Endometrial microvascular endothelial cells (primary cell): ENCODE results near the gene SYNGR3. TPM values are rescaled to one million over a fixed set of nuclear protein-coding genes. Genes with fewer than 3 reads are reported as not detected.

Source experiments
- in situ Hi-C: cut with HindIII; loops from 2 replicates; pipeline ENCODE4 v1.10.0; 2017; ENCODE audit warnings: low sequenced_read_pairs, low pct_unique_long_range_greater_than_20kb; ENCODE audit errors: inconsistent ontology term
- total RNA-seq: library from RNA; depleted of rRNA; stranded (reverse); fragments of >200 nt; gene quantifications from one replicate; pipeline ENCODE4 v1.2.3, GENCODE V29; 2015; ENCODE audit errors: inconsistent ontology term

Gene SYNGR3
- total RNA-seq, 1 donor from 2014 or later: not detected

DNA sequence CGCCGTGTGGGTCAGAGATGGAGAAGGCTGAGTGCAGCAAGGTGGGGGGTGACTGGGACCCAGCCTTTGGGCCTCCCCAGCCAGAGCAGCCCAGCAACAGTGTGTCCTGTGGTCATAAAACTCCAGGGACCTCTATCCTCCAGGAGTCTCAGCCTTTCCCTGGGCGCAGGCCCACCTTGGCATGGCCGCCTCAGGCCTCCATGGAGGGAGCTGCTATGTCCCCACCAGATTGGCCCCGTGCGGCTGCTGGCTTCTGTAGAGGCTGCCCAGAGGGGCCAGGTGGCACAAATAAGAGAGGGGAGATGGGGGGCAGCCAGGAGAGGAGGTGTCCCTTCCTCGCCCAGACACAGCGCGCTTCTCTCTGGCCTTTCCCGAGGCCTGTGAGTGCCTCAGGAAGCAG lies 2.6 kb upstream of the SYNGR3 start:
- in situ Hi-C loops: no loop called here

DNA sequence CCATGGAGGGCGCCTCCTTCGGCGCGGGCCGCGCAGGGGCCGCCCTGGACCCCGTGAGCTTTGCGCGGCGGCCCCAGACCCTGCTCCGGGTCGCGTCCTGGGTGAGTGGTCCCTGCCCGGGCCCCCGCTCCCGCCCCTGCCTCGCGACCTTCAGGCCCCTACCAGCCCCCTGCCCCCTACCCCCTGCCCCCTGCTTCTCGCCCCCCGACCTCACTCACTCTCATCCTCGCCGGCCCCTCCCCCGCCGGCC lies 256 bp downstream of the SYNGR3 start:
- in situ Hi-C loops: no loop called here

DNA sequence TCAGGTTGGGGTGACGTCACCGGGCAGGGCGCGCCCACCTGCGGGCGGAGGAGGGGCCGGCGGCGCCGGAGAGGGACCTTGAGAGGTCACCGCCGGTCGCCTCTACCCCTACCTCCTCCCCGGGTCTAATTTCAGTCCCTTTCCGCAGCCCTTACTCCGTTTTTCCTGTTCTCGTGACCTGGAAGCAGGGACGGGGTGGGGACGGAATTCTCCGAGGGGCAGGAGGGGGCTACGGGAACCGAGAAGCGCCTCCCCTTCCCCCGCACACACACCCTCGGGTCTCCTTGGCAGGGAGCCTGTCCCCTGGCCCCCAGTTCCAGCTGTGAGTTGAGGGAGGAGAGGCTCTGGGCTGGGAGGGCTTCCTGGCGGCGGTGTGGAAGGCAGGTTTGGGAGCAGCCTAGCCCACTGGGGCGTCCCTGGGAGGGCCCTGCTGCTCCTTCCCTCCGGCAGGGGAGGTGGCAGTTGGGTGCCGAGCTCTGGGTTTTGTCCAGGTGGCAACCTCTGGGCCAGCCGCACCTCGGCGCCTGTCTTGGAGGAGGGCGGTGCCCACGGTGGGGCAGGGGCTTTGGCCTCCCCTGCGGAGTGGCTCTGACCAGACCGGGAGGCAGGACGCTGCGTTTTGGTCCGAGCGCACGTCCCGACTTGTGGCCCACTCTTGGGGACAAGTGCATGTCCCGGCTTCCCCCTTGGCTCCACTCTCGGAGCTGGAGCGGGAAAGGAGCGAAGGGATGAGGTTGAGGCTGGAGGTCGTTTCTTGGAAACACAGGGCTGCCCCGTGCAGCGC lies 773 bp downstream of the SYNGR3 start:
- in situ Hi-C loops: no loop called here

DNA sequence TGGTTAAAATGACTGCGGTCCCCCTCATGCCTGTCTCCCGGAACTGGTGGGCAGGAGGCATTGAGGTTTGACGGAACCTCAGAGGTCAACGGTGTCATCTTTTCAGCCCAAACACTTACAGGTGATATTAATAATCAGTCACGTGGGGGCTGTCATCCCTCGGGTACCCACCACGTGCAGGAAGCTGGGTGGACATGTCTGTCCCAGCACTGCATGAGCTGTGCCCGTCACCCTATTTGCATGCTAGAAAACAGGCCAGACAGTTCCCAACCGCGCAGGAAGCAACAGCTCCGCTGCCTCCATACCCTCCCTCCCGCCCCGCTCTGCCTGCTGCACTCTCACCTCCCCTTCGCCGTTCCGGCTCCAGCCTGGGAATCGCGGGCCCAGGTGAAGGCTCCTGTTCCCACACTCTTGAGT lies 1.4 kb downstream of the SYNGR3 start:
- in situ Hi-C loops: no loop called here

DNA sequence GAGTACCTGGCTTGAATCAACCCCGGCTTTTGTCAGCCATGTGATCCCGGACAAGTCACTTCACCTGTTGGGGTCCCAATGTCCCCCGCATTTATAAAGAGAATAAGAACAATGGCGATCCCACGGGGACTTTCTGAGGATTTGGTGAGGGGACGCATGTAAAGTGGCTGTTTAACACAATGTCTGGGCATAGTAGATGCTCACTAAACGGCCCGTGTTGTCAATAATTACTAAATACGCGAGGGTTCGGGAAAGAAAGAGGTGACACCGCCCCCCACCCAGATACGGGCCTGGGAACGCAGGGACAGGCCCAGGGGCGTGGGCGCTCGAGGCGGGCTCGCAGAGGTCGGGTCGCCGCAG lies 1.8 kb downstream of the SYNGR3 start:
- in situ Hi-C loops: no loop called here

DNA sequence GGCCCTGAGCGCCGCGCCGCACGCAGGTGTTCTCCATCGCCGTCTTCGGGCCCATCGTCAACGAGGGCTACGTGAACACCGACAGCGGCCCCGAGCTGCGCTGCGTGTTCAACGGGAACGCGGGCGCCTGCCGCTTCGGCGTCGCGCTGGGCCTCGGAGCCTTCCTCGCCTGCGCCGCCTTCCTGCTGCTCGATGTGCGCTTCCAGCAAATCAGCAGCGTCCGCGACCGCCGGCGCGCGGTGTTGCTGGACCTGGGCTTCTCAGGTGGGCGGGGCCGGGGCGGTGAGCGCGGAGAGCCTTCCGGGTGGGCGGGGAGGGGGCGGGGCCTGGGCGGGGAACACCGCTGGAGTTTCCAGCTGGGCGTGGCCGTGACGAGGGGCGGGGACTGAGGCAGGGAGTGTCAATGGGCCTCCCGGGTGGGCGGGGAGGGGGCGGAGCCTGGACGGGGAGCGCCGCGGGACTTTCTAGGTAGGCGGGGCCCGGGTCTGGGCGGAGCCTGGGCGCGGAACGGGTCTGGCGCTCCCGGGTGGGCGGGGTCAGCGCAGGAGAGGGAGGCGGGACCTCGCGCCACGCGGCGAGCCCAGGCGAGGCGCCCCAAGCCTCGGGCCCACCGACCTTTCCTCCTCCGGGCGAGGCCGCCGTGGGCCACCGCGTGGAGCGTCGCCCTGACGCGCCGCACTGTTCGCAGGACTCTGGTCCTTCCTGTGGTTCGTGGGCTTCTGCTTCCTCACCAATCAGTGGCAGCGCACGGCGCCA lies 2.4 kb downstream of the SYNGR3 start:
- in situ Hi-C loops: no loop called here

DNA sequence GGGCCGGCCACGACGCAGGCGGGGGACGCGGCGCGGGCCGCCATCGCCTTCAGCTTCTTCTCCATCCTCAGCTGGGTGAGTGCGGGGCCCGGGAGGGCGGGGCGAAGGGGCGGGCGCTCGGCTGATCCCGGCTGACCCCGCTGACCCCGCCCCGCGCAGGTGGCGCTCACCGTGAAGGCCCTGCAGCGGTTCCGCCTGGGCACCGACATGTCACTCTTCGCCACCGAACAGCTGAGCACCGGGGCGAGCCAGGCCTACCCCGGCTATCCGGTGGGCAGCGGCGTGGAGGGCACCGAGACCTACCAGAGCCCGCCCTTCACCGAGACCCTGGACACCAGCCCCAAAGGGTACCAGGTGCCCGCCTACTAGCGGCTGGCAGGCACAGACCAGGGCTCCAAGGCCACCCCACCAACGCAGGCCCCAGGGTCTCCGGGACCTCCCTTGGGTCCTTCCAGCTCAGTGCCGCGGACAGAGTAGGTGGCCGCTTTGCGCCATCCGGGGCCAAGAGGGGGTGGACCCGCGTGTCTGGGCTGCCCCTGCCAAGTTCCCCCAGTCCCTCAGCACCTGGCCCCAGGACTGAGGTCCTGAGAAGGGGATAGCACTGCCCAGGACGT lies 3.0 kb downstream of the SYNGR3 start:
- in situ Hi-C loops: no loop called here

DNA sequence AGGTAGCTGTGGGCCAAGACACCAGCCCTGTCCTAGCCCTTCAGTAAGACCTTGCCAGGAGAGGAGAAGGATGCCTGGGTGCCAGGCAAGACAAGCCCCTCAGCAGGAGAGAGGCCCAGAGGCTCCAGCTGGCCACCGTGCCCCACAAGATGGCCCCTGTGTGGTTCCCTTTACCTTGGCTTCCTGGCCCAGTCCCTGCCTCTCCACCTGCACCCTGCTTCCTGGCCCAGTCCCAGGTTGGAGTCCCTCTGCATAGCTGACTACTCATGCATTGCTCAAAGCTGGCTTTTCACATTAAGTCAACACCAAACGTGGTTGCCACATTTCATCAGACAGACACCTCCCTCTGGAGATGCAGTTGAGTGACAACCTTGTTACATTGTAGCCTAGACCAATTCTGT lies 4.0 kb downstream of the SYNGR3 start:
- in situ Hi-C loops: no loop called here

DNA sequence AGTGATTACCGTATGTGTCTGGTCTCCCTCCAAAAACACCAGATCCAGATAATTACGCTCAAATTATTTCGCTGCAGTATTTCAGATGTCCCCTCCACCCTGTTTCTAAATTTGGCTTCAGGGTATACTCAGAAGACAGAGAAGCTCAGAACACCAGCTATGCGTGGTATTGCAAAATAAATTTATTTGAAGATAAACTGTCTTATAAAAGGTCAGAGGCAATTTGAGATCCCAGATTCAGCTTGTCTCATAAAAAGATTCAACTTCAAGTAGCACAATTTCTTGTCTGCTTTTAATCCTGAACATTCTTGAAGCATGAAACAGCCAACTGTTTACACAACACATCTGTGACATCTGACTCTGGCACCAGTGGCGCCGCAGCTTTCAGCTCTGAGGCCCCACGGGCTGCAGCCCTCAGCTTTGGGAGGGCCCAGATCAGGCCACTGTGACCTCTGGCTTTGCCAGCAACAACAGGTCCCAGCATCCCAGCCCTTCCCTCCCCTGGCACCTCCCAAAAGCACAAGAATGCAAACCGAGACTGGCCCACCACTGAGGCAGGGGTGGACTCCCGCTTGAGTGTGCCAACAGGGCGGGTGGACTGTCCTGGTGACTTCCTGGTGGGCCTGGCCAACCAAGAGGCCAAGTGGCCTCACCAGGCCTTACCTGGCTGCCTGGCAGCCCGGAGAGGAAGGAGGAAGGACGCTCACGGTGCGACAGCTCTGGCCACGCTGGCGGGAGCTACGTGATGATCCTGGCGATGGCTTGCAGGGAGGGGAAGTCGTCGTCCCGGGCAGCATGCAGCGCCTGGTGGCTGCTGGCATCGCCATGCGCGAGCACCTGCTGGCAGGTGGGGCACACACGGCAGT lies 8.0 kb downstream of the SYNGR3 start:
- in situ Hi-C loops: no loop called here

DNA sequence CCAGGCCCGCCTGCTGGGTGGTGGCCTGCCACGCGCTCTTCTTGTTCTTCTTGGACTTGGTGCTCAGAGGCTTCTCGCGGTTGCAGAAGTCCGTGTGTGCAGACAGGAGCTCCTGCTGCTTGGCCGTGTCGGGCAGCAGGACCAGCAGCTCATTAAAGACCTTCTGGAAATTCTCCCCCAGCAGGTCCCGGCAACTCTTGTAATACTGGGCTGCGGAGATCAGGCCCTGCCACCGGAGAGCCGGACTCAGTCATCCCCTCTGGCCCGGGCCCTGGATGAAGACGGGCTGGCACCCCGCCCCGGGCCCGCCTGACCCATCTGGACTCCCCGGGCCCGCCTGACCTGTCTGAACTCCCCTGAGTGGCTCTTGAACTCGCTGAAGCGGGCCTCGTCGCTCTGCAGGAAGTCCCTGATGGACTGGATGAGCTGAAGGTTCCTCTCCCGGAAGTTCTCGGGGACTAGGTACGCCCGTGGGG lies 8.6 kb downstream of the SYNGR3 start:
- in situ Hi-C loops: no loop called here

DNA sequence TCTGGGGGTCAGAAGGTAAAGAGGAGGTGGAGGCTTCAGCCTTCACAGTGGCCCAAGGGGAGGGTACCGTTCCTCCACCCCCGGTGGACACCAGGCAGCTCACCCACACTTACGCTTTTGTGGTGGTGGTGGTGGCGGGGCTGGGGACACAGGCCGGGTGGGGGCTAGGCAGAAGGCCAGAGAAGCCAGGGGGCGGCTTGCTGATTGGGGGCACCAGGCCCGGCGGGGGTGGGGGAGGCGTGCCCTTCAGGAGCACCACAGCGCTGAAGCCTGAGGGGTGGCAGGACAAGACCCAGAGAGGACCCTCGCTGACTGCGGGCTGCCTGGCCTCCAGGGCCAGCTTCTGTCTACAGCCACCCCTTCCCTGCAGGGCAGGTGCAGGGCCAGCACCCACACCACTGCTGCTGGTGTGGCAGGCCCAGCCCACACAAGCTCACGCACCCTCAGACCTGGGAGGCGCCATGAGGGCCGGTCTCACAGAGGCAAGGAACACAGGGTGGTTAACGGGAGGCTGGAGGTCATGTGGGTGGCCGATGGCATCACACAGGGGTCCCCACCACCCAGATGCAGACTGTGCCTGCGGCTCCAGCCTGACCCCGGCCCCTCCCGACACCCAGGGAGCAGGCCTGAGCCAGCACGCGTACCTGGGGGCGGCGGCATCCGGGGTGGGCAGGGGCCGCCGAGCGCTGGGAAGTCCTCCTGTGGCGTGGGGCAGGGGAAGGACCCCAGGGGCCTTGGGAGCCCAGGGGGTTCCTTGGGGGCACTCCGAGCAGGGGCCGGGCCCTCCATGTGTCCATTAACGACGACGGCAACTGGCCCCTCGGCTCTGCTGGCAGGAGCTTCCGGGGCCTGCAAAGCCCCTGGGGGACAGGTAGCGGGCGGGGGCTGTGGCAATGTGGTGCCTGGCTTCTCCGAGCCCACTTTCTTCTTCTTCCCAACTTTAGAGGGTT lies 9.4 kb downstream of the SYNGR3 start:
- in situ Hi-C loops: no loop called here

DNA sequence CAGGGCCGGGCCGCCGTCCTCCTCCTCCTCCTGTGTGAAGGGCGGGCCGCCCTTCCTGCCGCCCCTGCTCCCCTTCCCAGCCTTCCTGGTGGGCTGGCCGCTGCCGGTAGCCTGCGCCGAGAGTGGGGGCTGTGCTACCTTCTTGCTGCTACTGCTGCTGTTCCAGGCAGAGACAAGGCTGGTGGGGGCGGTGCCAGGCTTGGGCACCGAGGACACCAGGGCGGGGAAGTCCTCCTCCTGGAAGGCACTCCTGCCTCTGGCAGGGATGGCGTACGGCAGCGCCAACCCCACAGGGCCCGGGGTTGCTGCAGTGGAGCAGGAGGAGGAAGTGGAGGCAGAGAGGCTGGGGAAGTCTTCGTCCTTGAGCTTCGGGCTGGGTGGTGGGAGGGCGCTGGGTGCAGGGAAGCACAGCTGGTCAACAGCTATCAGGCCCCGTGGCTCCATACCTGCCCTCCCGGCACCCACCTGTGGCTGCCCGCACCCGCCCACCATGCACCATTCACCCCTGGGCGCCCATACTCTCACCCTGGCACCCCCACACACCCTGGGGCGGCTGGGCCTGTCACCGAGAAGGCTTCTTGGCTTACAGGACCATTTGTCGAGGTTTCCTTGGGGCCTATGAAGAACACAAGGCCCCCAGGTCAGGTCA lies 10.2 kb downstream of the SYNGR3 start:
- in situ Hi-C loops: no loop called here

DNA sequence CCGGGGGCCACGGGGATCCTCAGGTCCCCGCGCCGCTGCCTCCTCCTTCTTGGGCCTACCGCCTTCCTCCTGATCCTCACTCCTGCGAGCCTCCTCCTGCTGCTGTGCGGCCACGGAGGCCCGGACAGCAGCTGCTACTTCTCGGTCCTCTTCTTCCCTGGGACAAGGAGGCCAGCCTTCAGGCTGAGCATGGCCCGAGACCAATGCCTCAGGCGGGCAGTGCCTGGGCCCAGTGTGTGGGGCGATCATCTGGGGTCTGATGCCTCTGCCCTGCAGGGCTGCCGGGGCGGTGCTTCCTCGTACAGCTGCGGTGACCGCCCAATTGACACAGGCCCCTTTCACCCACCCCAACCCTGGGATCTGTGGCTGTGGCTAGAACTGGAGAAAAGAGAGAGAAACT lies 11.3 kb downstream of the SYNGR3 start:
- in situ Hi-C loops: no loop called here

DNA sequence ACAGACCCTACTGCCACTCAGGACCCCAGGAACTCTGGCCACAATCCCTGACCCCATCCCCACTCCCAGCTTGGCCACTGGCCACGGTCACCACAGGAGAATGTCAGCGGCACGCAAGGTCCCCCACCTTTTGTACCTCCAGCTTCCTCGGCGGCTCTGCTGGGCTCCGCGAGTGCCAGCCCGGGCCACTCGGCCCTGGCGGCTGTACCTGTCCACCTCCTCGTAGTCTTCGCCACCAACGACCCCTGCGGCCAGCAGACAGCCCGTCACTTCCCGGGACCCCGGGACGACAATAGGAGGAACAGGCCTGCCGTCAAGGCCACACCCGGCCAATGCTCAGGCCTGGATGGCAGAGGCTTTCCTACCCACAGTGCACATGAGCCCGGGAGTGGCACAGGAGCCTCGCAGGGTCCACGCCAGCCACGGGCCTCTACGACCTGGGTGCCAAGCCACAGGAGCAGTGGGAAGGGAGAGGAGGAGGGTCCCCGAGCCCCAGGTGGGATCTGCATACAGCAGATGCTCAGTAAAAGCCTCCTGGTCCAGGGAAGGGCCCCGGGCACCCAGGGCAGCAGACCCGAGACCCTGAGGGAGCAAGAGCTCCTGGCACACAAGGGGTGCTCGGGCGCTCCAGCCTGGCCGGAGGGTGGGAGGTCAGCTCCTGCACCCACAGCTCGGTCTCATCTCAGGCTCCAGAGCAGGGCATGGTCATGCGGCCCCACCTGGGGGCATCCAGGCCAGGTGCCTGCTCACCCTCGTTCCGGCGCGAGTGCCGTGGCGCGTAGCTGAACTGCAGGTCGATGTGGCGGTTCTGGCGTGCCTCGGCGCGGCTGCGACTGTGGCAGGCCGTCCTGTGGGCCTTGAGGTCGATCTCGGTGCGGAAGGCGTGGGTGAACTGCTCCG lies 11.9 kb downstream of the SYNGR3 start:
- in situ Hi-C loops: no loop called here

DNA sequence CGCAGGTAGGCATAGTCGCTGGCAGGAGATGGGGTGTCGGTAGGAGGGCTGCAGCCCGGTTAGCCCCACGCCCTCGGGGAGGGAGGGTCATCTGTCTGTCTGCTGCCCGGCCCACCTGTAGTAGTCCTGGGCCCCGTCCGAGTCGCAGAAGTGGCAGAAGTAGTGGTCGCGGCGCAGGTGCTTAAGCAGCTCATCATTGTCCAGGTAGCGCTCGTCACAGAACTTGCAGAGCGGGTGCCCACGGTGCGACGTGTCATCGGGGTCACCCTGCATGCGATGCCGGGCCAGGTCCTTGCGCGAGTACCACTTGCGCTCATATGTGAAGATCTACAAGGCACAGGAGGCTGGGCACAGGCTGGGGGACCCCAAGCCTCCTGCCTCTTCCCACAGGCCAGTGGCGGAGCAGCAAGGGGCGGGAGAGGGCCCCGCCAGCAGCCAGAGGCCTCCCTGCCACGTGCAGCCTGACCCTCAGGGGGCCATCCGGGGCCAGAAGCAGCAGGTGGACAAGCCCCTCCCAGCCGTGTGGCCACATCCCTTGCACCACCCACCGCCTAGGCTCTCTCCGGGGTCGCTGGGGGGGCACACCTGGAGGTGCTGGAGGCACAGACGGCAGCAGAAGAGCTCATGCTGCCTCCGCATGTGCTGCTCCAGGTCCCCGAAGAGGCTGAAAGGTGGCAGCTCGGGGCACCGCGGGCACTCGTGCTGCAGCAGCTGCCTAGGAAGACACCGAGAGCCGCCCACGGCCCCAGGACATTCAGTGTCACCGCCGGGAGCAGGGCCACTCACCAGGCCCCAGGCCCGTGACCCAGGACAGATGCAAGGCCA lies 12.8 kb downstream of the SYNGR3 start:
- in situ Hi-C loops: no loop called here

DNA sequence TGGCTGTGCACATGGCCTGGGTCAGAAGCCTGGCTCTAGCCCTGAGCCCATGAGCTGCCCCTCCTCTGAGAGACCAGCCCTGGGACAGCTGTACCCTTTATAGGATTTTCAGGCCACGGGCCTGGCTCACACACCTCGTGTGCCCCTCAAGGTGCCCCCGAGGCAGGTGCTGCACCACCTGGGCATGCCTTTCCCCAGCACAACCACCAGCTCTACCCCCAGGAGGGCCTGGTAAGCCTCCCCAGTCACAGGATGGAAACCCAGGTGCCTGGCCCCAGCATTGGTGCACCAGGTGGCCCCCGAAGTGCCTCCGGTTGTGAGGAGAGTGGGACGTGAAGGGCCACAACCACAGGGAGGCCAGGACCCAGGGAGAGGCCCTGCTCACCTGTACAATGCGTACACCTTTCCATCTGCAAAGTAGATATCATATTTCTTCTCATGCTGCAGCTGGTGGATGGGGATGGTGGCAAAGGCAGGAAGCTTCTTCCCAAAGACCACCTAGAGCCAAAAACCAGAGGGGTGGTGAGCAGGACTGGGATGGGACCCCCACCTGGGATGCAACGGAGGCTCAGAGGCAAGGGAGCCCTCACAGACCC lies 13.6 kb downstream of the SYNGR3 start:
- in situ Hi-C loops: no loop called here
